ENCODE measurements around the gene PDIA2.

- TF ChIP-seq CTCF (IDR thresholded peaks at IDR 0.05; ENCODE audit: insufficient read depth, low read length) (no peak), POLR2AphosphoS5 (IDR thresholded peaks at IDR 0.05; ENCODE audit: low read depth) (no peak), REST (IDR thresholded peaks at IDR 0.05; ENCODE audit: insufficient replicate concordance, low read depth) (no peak)
These were observed 2.9 kb upstream of the PDIA2 start for GRCh38 chr16:280005-280460.

Data from HL-60 (cell line).